ENCODE data around the gene PPAN. TPM values are rescaled to one million over a fixed set of nuclear protein-coding genes. Genes with fewer than 3 reads are reported as not detected.

The PPAN gene
- total and polyA plus RNA-seq, 7 donors = 29.3 to 93.4 (median 60.8) TPM

GRCh38 chr19:10144361-10144760, 38.2 kb downstream of the PPAN start:
- Histone ChIP-seq H3K9me3 (no peaks in the 10 kb centered on the region), H3K4me3 (no peak overlapping the region), H3K4me1 (no peaks in the 10 kb centered on the region), H3K27ac (no peak overlapping the region), H3K27me3 (ENCODE audit: insufficient read depth in 3 of 3, low read length in 2 of 3) (no peaks in the 10 kb centered on the region), H3K36me3 (ENCODE audit: insufficient read depth in 1 of 2, low read depth in 1 of 2) (peaks cover 5 to 93% of the 10 kb centered on the region in 2 donors)
- WGBS, 3 donors = 86 to 87% (median 87%) methylated on average over 10 of the region's 10 CpGs
- ATAC-seq (no peak), DNase-seq (no peak)
- intact Hi-C loops (cut with DNase I) = no loop called here
- no peak for TF ChIP-seq CTCF (IDR thresholded peaks at IDR 0.05)

- 90 to 93% (median 93%) methylated on average over 10 of the region's 10 CpGs for WGBS, 3 donors
- no peak for ATAC-seq
- peaks cover 7 to 93% of the 10 kb centered on the region in 2 donors for H3K36me3 ChIP-seq (ENCODE audit: insufficient read depth in 1 of 2, low read depth in 1 of 2)
Observed at GRCh38 chr19:10145031-10145430, 38.9 kb downstream of the PPAN start.

GRCh38 chr19:10146142-10146541, 40.0 kb downstream of the PPAN start:
- H3K4me3 ChIP-seq = no peak overlapping the region
- intact Hi-C loops (cut with DNase I) = no loop called here
- peaks cover 7 to 93% of the 10 kb centered on the region in 2 donors for H3K36me3 ChIP-seq (ENCODE audit: insufficient read depth in 1 of 2, low read depth in 1 of 2)
- H3K27ac ChIP-seq = no peak overlapping the region
- ATAC-seq = no peak
- H3K27me3 ChIP-seq (ENCODE audit: insufficient read depth in 3 of 3, low read length in 2 of 3) = no peaks in the 10 kb centered on the region
- no peaks in the 10 kb centered on the region for H3K4me1 ChIP-seq
- WGBS, 3 donors = 91 to 94% (median 92%) methylated on average over 14 of the region's 14 CpGs
- no peak for TF ChIP-seq CTCF (IDR thresholded peaks at IDR 0.05)
- no peaks in the 10 kb centered on the region for H3K9me3 ChIP-seq
- DNase-seq = no peak

More at GRCh38 chr19:10145031-10145430, 38.9 kb downstream of the PPAN start:
- no peak overlapping the region for H3K27ac ChIP-seq
- intact Hi-C loops (cut with DNase I) = no loop called here
- no peaks in the 10 kb centered on the region for H3K27me3 ChIP-seq (ENCODE audit: insufficient read depth in 3 of 3, low read length in 2 of 3)
- no peak for DNase-seq
- no peak overlapping the region for H3K4me3 ChIP-seq
- H3K4me1 ChIP-seq = no peaks in the 10 kb centered on the region
- no peak for TF ChIP-seq CTCF (IDR thresholded peaks at IDR 0.05)
- no peaks in the 10 kb centered on the region for H3K9me3 ChIP-seq

GRCh38 chr19:10149427-10149826, 43.3 kb downstream of the PPAN start:
- Histone ChIP-seq H3K9me3 (no peaks in the 10 kb centered on the region), H3K36me3 (ENCODE audit: insufficient read depth in 1 of 2, low read depth in 1 of 2) (peaks cover 7 to 89% of the 10 kb centered on the region in 2 donors), H3K4me1 (no peaks in the 10 kb centered on the region), H3K27ac (no peak overlapping the region), H3K4me3 (no peak overlapping the region), H3K27me3 (ENCODE audit: insufficient read depth in 3 of 3, low read length in 2 of 3) (no peaks in the 10 kb centered on the region)
- TF ChIP-seq CTCF (IDR thresholded peaks at IDR 0.05) = no peak
- intact Hi-C loops (cut with DNase I) = no loop called here
- DNase-seq (no peak), ATAC-seq (no peak)
- 95 to 97% (median 96%) methylated on average over 12 of the region's 12 CpGs for WGBS, 3 donors

- H3K36me3 ChIP-seq (ENCODE audit: insufficient read depth in 1 of 2, low read depth in 1 of 2) = peaks cover 4 to 89% of the 10 kb centered on the region in 2 donors
- no peaks in the 10 kb centered on the region for H3K9me3 ChIP-seq
- no peaks in the 10 kb centered on the region for H3K27me3 ChIP-seq (ENCODE audit: insufficient read depth in 3 of 3, low read length in 2 of 3)
- WGBS, 3 donors = 56 to 69% (median 57%) methylated on average over 5 of the region's 5 CpGs
- no peak overlapping the region for H3K27ac ChIP-seq
- ATAC-seq = no peak
- no peak overlapping the region for H3K4me3 ChIP-seq
- H3K4me1 ChIP-seq = no peaks in the 10 kb centered on the region
- intact Hi-C loops (cut with DNase I) = no loop called here
- no peak for DNase-seq
- TF ChIP-seq CTCF (IDR thresholded peaks at IDR 0.05) = no peak
Observed at GRCh38 chr19:10151521-10151920, 45.4 kb downstream of the PPAN start.

Data from psoas muscle (tissue), 8 donors.